Peyer's patch (tissue), 4 donors: ENCODE data around the gene WASF3.

ENCODE experiments used
- POLR2A ChIP-seq, 2 donors: fragments of 450-650 bp; IDR thresholded peaks; one replicate each; pipeline ENCODE4 v1.5.1; 2017; ENCODE audit warnings: antibody characterized with exemption in 2 of 2, mild to moderate bottlenecking in 2 of 2, moderate library complexity in 2 of 2
- TF ChIP-seq, protein P1 (sequence below), 6 experiments: fragments of 450-650 bp in 4 of 6; fragments of 200-600 bp in 2 of 6; sonication (generic) in 1 of 6; IDR thresholded peaks; one replicate each; pipeline ENCODE4 v1.5.1; 2017 to 2019; ENCODE audit warnings: antibody characterized with exemption in 6 of 6, mild to moderate bottlenecking in 3 of 6, moderate library complexity in 1 of 6

DNA sequence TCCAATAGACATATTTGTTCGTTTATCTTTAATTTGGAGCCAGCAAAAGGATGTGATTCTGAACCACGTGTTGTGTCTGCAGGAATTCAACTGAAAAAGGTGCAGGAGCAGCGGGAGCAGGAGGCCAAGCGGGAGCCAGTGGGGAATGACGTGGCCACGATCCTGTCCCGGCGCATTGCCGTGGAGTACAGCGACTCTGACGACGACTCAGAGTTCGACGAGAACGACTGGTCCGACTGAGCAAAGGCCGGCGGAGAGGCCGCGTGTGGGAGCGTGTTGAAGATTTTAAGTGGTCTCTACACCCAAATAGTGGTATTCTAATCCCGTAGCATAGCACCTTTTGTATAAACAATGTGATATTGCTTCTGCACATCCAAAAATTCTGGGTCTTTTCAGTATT, 128.1 kb downstream of the WASF3 start:
- TF ChIP-seq, protein P1, sequence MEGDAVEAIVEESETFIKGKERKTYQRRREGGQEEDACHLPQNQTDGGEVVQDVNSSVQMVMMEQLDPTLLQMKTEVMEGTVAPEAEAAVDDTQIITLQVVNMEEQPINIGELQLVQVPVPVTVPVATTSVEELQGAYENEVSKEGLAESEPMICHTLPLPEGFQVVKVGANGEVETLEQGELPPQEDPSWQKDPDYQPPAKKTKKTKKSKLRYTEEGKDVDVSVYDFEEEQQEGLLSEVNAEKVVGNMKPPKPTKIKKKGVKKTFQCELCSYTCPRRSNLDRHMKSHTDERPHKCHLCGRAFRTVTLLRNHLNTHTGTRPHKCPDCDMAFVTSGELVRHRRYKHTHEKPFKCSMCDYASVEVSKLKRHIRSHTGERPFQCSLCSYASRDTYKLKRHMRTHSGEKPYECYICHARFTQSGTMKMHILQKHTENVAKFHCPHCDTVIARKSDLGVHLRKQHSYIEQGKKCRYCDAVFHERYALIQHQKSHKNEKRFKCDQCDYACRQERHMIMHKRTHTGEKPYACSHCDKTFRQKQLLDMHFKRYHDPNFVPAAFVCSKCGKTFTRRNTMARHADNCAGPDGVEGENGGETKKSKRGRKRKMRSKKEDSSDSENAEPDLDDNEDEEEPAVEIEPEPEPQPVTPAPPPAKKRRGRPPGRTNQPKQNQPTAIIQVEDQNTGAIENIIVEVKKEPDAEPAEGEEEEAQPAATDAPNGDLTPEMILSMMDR (IDR thresholded peaks at IDR 0.05) = no peak
- TF ChIP-seq POLR2A (IDR thresholded peaks at IDR 0.05) = no peak
